HG02678 (cell line): ENCODE results near the gene PEX10.
"Not testable (repeated sequence)": the region's sequence is repeated elsewhere in the genome, so short reads cannot be mapped to it uniquely, and the experiment has no call there.

ENCODE experiments used
- ATAC-seq: cut with Tn5 transposase; IDR thresholded peaks from one replicate; pipeline ENCODE4 v1.9.1; 2021; ENCODE audit warnings: mild to moderate bottlenecking, moderate library complexity; ENCODE audit not compliant: unreplicated experiment

Gene PEX10

DNA sequence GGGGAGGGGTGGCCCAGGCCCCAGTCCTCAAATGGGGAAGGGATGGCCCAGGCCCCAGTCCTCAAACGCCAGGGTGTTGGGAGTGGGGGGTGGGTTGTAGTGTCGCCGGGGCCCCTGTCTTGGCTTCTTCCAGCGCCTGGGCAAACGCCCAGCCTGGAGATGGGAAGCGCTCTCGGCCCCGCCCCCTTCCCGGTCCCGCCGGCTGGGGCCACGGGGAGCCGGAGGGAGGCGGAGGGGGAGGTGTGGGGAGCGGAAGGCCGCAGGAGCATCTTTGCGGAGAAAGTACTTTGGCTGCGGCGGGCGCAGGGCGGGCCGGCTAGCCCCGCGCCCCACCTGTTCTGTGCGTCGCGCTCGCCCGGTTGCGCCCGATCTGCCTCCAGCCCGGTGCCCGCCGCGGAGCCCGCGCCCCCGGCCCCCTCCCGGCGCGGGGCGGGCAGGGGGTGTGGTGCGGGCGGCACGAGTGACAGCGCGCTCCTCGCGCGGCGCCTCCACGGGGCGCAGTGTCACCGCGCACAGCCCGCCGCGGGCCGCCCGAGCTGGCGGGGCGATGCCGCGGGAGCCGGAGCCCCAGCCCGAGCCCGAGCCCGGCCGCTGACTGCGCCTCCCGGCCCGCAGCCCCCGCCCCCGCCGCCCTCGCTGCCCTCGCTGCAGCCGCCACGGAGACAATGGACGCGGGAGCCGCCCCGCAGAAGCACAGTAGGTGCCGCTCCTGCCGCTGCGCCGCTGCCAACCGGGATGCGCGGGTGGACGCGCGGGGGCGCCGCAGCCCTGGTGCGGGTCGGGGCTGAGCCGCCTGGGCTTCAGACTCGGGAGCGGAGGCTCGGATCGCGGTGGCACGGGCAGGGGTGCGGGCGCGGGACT lies 31.1 kb upstream of the PEX10 start:
- no peak for ATAC-seq

DNA sequence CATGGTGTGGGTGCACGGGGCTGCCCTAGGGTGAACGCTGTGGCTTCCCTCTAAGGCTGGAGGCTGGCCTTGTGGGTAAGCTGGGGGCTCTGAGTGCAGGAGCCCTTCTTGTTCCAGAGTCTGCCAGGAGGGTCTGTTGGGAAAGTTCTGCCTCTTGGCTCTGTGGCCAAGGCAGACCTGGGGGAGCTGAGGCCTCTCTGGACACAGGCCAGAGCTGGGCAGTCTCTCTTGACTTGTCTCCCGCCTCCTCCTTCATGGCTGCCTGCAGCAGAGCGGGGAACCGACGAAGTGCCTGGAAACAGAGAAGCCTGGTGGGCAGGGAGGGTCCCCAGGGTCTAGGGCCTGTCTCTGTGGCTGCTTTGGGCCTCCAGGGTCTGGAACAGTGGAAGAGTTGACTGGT lies 30.3 kb upstream of the PEX10 start:
- no peak for ATAC-seq

DNA sequence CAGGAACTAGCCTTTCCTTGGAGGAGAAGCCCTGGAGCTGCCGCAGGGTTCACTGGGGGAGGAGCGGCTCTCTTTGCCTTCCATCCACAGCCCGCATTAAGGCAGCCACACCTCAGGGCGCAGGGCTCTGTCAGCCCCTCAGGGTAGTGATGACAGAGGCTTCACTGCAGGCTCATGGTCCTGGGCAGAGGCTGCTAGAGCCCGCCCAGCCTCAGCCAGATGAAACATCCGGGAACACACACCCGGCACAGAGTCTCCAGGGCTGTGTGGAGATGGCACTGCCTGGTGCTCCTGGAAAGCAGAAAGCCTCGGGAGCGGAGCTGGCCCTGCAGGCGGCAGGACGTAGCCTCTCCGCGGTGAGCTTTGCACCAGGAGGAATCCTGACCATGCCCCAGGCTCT lies 29.4 kb upstream of the PEX10 start:
- ATAC-seq, result no peak

DNA sequence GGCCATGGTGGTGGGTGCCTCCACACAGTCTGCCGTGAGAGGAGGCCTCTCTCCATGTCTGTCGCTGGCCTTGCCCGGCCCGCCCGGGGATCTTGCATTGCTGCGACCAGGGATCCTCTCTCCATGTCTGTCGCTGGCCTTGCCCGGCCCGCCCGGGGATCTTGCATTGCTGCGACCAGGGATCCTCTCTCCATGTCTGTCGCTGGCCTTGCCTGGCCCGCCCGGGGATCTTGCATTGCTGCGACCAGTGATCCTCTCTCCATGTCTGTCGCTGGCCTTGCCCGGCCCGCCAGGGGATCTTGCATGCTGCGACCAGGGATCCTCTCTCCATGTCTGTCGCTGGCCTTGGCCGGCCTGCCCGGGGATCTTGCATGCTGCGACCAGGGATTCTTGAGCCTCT lies 28.0 kb upstream of the PEX10 start:
- ATAC-seq, result not testable (repeated sequence)

DNA sequence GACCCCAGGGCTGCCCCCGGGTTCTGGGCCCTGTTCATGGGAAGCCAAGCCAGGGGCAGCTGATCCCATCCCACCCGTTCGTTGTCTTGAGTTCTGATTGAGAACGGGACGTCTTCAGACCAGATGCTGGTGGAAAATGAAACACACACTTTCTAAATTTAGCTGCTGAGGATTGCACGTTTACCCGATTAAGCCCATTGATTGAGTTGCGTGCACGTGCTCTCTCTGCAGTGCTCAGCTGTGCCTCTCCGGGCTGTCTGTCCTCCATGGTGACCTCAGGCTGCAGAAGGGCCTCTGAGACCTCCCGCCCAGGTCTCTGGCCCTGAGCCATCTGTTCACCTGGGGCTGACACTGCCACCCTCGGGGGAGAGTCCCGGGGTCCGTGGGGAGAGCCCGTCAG lies 27.0 kb upstream of the PEX10 start:
- ATAC-seq, result no peak

DNA sequence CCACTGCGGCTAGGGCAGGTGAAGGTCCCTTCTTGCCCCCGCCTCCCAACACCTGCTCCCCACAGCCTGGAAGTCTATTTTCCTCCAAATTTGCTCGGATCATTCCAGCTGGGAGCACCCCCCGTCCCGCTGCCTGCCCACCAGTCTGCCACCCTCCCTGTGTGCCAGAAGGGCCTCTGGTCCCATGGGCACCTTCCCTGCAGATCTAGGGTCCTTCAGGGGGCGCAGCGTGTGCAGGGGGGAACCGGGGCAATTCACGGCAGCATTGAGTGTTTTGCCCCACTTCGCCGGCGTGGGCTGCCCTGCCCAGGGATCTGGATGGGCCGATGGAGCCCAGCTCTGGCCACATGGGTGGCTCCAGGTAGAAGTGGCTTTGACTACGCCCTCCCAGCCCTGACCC lies 26.3 kb upstream of the PEX10 start:
- ATAC-seq, result no peak

DNA sequence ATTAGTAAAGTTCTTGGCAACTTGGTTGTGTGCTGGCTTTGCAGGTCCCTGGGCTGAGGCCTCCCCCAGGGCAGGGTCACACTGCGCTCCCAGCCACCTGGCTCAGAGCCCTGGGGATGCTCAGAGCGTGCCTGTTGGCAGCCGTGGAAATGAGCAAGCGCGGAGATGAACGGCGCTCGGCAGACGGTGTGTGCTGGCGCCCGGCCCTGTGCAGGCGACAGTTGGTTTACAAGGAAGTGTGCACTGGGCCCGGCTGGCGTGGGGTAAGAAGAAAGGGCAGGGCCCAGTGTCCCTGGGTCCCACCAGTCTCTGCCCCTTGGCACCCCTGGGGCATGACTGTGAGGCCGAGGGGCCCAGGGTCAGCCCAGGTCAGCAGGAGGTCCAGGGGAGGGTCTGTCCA lies 25.7 kb upstream of the PEX10 start:
- no peak for ATAC-seq

DNA sequence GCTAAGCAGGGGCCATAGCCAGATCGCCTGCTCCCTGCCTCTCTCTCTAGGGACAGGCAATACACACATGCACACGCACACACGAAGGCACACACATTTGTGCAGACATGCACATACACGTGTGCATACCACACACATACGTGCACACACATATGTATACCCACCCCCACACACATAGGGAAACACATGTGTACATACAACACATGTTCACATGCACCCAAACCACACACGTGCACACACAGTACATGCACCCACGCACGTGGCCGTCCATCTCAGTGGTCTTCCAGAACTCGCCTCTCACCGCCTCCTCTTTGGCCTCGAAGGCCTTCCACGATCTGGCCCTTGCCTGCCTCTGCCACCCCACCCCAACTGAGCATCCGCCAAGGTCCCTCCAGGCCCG lies 25.3 kb upstream of the PEX10 start:
- no peak for ATAC-seq

DNA sequence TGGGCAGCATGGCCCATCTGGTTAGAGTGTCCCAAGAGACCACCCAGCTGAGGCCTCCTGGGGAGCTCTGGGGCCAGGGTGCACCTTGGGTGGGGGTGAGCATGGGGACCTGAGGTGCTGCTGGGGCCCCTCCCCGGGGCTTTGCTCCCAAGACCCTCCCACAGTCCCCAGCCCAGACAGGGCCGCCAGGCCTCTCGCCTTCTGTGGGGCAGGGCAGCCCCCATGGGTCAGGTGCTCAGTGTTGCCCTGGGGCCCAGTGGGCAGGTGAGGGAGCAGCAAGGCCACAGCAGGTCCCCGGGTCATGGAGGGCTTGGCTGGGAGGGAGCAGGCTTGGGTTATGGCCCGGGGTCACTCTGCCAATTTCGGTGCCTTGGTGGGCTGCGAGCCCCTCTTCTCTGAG lies 24.5 kb upstream of the PEX10 start:
- no peak for ATAC-seq

DNA sequence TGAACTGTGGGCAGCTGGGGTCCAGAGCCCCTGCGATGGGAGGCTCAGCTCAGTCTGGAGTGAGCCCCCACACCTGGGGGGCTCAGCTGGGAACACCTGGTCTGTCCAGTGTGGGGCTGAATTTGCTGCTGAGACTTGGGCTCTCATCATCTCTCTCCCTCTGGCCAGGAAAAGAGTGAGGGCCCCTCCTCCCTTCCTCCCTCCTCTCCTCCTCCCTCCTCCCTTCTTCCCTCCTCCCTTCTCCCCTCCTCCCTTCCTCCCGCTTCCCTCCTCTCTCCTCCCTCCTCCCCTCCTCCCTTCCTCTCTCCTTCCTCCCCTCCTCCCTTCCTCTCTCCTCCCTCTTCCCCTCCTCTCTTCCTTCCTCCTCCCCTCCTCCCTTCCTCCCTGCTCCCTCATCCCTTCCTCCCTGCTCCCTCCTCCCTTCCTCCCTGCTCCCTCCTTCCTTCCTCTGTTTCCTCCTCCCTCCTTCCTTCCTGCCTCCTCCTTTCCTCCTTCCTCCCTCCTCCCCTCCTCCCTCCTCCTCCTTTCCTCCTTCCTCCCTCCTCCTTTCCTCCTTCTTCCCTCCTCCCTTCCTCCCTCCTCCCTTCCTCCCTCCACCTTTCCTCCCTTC lies 23.5 kb upstream of the PEX10 start:
- no peak for ATAC-seq

DNA sequence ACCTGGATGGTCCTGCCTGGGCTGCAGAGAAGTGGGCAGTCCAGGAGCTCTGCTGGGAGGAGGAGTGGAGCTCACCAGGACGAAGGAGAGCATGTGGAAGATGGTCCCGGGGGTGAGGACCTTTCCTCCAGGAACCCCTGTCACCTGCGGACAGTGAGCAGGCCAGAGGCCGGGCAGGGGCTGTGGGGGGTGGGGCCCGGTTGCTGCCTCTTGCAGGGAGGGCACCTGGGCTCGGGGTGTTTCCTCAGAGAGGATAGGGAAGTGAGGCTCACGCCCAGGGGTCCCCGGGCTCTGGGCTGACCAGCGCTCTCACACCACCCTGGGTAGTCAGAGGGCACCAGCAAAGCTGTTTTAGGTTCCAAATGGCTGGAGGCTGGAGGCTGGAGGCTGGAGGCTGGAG lies 22.7 kb upstream of the PEX10 start:
- ATAC-seq, result no peak

DNA sequence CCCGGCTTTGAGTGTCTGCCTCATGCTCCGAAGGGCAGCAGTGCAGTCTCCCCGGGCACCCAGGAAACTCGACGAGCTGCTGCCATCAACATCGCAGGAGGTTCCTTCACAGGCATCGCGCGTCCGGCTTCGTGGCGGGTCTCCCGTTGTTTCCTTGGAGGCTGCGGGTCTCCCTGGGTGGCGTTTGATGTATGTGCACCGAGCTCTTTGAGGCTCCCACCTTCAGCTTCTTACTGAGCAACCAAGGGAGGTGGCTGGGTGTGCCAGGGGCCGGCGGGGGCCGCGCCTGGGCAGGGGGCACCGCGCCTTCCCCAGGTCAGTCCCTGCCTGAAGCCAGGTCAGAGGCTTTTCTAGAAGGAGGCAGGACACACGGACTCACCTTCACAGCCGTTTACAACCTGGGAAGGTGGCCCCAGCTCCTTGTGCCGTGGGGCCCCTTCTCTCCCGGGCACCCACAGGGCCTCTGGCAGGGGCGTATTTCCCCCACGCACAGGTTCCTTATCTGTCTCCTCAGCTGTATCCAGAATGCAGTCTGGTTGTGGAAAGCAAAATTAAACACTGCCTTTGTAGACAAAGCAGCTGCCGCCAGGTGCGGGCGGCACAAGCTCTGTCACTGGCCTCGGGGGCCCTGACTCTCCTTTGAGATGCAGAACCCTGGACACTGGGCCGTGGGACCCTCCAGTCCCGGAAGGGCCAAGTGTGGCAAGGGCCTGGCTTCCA lies 21.7 kb upstream of the PEX10 start:
- ATAC-seq, result no peak

DNA sequence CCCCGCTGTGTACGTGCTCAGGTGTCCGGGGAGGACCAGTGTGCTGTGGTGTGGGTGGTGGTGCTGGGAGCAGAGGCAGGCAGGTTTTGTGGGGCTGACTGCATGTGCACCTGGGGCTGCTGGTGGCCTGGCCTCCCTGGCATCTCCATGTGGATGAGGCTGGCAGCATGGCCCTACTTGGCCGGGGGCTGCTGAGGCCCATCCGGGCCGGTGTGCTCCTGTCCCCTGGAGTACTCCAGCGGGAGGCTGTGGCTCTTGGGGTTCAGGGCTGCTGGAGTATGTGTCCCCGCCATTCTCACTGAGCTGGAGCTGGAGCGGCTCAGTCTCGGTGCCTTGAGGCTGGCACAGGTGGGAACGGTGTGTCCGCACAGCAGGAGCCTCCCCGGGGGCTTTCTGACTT lies 20.8 kb upstream of the PEX10 start:
- ATAC-seq, result no peak

DNA sequence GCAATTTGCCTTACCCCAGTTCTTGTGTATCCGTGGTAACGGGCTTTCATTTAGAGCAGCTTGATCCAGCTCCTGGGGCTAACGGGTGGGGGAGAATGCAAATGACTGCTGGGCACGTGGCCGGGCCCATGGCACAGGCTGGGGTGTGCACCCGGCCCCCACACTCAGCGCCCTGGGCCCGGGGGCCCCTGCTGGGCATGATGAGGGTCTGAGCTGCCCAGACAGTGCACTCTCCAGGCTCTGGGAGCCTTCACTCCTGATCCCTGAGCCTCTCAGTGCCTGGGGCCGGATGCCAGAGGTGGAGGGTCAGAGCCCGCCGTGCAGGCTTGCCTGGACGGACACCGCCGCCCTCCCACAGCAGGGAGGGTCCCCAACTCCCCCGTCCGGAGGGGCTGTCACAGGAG lies 20.1 kb upstream of the PEX10 start:
- ATAC-seq, result no peak

DNA sequence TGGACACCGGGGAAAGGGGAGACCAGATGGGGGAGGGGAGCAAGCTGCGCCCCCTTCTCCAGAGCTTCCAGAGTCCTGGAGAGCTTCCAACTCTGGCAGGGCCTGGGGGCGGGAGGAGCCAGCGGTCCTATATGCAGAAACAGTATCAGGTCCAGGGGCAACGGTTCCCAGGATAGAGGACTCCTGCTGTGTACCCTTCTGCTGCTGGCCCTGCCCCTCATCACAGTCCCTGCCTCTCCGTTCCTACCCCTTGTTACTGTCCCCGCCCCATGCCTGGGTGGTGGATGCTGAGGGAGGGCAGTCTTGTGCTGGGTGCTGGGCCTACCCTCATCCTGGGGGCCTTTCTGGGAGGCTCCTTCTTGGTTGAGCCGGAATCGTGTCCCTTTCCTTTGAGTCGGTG lies 19.2 kb upstream of the PEX10 start:
- no peak for ATAC-seq

DNA sequence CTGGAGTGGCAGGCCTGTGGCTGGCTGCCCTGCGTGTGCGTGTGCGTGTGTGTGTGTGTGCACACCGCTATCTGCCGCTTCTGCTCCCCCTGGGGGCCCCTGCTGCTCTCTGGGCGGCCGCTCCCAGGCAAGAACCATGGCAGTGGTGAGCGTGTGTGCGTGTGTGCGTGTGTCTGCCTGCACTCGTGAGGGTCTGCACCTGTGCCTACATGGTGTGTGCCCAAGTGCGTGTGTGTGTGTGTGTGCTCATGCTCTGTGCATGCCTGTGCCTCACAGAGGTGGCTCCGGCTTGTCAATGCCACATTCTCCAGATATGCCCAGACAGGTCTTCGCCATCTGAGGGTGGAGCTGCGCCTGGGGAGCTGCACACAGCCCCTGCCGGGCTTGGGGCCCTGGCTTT lies 18.7 kb upstream of the PEX10 start:
- no peak for ATAC-seq

DNA sequence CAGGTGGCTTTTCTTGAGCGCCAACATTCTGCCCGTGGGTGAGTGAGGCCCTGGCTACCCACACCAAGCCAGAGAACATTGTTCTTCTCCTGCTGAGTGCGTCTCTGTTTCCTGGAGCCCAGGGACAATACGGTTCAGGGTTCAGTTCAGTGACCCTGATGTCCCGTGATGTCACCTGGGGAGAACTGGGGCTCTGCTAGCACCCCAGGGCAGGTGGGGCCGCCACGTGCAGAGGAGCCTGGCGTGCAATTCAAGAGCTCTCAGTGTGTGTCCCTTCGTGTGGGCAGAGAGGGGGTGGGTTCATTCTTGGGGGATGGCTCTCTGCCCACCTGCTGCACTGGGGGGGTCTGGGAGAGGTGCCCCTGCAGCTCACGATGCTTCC lies 18.2 kb upstream of the PEX10 start:
- no peak for ATAC-seq

DNA sequence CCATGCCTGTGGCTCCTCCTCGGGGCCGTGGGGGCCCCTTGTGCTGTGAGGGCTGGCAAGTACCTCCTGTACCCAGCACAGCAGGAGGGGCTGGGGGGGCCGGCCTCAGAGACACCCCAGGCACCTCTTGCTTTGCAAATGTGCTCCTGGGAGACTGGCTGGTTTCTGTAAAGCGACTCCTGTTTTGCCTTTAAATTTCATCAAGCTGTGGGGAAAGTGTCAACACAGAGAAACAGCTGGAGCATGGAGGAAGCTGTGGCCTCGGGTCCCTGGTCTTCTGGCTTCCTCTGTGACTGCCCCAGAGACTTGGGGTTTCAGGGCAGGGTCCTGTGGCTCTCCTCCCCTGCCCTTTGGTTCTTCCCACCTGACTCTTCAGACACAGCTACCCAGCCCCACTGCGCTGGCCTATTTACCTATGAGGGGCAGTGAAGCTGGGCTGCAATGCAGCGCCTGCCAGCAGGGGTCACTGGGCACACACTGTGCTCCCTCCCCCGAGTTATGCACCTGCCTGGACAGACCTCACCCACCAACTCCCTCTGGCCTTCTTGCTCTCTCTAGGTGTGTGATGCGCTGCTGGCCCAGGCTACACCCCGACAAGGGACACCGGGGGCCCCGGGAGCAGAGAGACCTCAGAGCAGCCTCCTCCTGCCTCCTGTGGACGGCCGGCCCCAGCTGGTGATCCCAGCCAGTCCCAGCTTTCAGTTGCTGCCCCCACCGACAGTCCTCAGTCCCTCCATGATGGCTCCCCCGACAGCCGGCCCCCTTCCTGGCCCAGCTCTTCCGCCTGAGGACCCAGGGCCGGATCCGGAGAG lies 17.6 kb upstream of the PEX10 start:
- ATAC-seq, result no peak

DNA sequence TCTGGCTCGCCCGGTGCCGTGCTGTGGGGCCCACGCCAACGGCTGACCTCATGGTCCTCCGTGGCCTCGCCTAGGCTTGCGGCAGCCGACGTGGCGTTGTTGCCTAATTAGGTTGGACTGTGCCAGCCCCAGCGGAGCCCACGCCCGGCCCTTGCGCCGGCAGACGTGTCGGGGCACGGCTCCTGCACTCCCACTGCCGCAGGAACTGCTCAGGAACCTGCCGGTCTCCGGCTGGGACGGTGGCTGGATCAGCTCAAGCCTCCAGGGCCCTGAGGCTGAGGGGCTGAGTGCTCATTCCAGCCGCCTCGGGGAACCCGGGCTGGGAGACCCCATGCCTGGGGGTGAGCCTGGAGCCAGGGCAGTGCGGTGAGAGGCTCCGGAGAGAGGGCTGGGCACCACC lies 16.1 kb upstream of the PEX10 start:
- no peak for ATAC-seq

DNA sequence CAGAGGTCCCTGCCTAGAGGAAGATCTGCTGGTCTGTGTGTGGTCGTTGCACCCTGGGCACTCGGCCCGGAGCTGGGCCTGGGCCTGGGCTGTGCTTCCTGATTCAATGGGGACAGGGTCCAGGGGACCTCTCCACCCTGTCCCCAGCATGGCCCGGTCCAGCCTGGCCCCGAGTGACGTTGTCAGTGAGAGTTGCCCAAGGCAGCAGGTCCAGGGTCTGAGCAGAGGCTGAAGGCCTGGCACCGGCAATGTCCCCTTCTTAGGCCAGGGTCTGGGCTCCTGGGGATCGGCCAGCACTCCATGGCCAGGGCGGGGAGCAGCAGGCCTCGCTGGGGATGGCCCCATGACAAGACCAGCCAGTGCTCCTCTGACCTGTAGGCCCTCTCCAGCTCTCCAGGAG lies 15.6 kb upstream of the PEX10 start:
- ATAC-seq, result no peak

DNA sequence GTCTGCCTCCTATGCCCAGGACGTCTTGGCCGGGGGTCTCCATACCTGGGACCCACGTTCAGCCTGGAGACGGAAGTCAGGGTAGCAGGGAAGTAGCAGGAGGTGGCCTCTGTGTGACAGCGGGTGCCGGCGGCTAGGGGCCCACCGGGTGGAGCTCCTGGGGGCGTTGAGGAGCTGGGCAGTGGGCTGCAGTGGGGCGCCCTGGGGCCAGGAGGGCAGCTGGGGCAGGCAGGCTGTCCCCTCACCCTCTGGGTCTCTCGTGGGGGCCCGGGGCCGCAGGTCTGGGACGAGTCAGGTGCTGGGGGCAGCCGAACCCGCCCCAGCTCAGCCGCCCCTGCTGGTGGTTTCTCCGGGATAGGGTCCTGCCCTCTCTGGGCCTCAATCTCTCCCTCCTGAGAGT lies 14.7 kb upstream of the PEX10 start:
- no peak for ATAC-seq
